Activated naive CD8-positive, alpha-beta T cell treated with anti-CD3 and anti-CD28 coated beads, Interleukin-2, amount 10 ng/mL, durations not matched to agents 7 days and 5 days (primary cell): ENCODE data around the gene FAM228B. TPM values are rescaled to one million over a fixed set of nuclear protein-coding genes. Genes with fewer than 3 reads are reported as not detected.
"Not testable (repeated sequence)": the region's sequence is repeated elsewhere in the genome, so short reads cannot be mapped to it uniquely, and the experiment has no call there.

Experiments
- ATAC-seq: fragments of 150-1000 bp; cut with Tn5 transposase; one replicate; pipeline ENCODE4 v1.10.0; 2021; ENCODE audit warnings: low read depth, moderate library complexity
- POLR2A ChIA-PET: fragments of 350-600 bp; sonication (Branson Sonifier 250); formaldehyde crosslinking; loops from one replicate; lab custom pipeline; 2021; ENCODE audit warnings: antibody characterized with exemption; lab: Charles Lee
- DNase-seq: peaks from one replicate; pipeline ENCODE4 v3.0.0; 2021
- H3K27ac Mint-ChIP-seq: one replicate; pipeline ENCODE4 v1.8.0; 2022; ENCODE audit warnings: mild to moderate bottlenecking, mixed read lengths
- H3K27me3 Mint-ChIP-seq: one replicate; pipeline ENCODE4 v1.8.0; 2022; ENCODE audit warnings: mild to moderate bottlenecking, moderate library complexity, mixed read lengths
- H3K36me3 Mint-ChIP-seq: one replicate; pipeline ENCODE4 v1.8.0; 2021; ENCODE audit warnings: mild to moderate bottlenecking, mixed read lengths
- H3K4me1 Mint-ChIP-seq: one replicate; pipeline ENCODE4 v1.8.0; 2021; ENCODE audit warnings: mixed read lengths
- H3K4me3 Mint-ChIP-seq: one replicate; pipeline ENCODE4 v1.8.0; 2022; ENCODE audit warnings: mild to moderate bottlenecking, moderate library complexity, mixed read lengths
- H3K9me3 Mint-ChIP-seq: one replicate; pipeline ENCODE4 v1.8.0; 2021; ENCODE audit warnings: mixed read lengths
- total RNA-seq, 2 experiments: library from RNA; stranded (reverse); gene quantifications; one replicate each; pipeline ENCODE4 v1.2.3, GENCODE V29; 2021

Gene FAM228B
- total RNA-seq, 2 experiments from 2014 or later: 13.1 to 14.9 TPM

DNA sequence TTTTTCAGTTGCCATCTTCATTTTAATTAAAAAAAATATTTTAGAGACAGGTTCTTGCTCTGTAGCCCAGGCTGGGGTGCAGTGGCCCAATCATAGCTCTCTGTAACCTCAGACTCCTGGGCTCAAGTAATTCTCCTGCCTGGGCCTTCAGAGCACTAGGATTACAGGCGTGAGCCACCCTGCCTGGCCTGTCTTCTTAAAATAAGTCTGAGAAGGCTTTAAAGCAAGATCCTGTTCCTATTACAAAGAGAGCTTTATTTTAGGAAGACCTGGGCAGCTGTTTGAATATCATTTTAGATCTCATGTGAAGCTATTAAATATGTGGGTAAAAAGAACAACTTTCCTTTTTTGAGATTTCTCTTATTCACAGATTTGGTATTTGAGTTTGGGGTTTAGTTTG, 53.1 kb downstream of the FAM228B start:
- no peak for ATAC-seq

DNA sequence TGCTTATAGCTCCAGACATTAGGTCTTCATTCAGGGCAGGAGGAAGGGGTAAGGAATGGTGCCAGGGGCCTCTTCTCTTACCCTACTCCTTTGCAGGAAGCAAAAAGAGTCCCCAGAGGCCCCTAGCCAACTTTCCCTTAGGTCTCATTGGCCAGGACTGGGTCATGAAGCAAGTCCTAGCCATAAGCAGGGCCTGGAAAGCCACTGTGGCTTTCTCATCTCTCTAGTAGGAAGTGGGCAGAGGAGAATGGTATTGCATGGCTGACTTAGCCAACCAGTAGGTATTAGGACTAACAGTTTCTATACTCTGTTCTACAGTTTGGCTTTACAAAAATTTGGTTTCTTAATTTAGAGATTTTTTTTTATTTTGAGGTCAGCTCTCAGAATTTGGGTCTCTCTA, 56.4 kb downstream of the FAM228B start:
- Mint-ChIP-seq H3K4me3 (no peak overlapping the region), H3K36me3 (no peaks in the 10 kb centered on the region), H3K4me1 (peaks cover 7% of the 10 kb centered on the region), H3K27ac (no peak overlapping the region), H3K9me3 (no peaks in the 10 kb centered on the region), H3K27me3 (peaks cover 15% of the 10 kb centered on the region)
- no peak for DNase-seq
- ATAC-seq: no peak
- POLR2A ChIA-PET: no interaction called here

More for the DNA sequence above, 53.1 kb downstream of the FAM228B start:
- peaks cover 2% of the 10 kb centered on the region for H3K36me3 Mint-ChIP-seq
- peaks cover 3% of the 10 kb centered on the region for H3K9me3 Mint-ChIP-seq
- H3K4me1 Mint-ChIP-seq: peaks cover 7% of the 10 kb centered on the region
- H3K27ac Mint-ChIP-seq: no peak overlapping the region
- DNase-seq: no peak
- POLR2A ChIA-PET: no interaction called here
- H3K27me3 Mint-ChIP-seq: peaks cover 34% of the 10 kb centered on the region
- H3K4me3 Mint-ChIP-seq: no peak overlapping the region

DNA sequence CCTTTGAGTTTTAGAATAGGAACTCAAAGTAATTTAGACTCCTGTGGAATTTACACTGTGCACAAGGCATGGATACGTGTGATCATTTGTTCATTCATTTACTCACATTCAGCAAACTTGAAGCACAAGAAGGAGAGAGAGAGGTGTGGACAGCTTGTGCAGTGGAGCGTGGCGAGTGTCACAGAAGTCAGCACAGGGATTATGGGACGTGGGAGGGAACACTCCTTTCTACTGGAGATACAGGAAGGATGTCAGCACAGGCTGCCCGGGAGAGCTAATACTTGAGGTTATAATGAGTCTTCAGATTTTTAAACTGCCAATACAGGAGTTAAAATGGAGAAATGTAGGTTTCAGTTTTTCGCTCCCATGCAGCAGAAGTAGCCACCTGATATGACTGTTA, 58.6 kb downstream of the FAM228B start:
- Mint-ChIP-seq H3K36me3 (no peaks in the 10 kb centered on the region), H3K27ac (no peak overlapping the region), H3K4me1 (peaks cover 3% of the 10 kb centered on the region), H3K9me3 (no peaks in the 10 kb centered on the region), H3K4me3 (no peak overlapping the region), H3K27me3 (peaks cover 7% of the 10 kb centered on the region)
- no peak for ATAC-seq
- POLR2A ChIA-PET: no interaction called here
- no peak for DNase-seq

DNA sequence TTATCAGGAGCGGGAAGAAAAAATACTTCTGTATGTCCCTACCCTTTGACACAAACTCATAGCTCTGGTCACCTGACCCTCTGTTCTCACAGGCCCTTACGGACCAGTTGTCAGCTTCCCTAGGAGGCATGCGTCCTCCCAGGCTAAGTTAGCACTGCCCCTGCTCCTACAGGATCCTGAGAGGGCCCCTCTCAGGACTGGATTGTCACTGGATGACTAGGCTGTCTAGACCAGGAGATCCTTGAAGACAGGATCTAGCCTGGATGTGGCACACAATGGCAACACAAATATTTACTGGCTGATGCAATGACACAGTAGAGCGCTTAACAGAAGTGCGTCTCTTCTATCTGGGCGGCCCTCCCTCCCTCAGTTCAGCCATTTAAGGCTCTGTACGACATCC, 59.2 kb downstream of the FAM228B start:
- POLR2A ChIA-PET: no interaction called here
- H3K4me1 Mint-ChIP-seq: no peaks in the 10 kb centered on the region
- no peak overlapping the region for H3K4me3 Mint-ChIP-seq
- no peak overlapping the region for H3K27ac Mint-ChIP-seq
- H3K9me3 Mint-ChIP-seq: no peaks in the 10 kb centered on the region
- H3K27me3 Mint-ChIP-seq: peaks cover 2% of the 10 kb centered on the region
- no peak for ATAC-seq
- no peak for DNase-seq
- no peaks in the 10 kb centered on the region for H3K36me3 Mint-ChIP-seq

DNA sequence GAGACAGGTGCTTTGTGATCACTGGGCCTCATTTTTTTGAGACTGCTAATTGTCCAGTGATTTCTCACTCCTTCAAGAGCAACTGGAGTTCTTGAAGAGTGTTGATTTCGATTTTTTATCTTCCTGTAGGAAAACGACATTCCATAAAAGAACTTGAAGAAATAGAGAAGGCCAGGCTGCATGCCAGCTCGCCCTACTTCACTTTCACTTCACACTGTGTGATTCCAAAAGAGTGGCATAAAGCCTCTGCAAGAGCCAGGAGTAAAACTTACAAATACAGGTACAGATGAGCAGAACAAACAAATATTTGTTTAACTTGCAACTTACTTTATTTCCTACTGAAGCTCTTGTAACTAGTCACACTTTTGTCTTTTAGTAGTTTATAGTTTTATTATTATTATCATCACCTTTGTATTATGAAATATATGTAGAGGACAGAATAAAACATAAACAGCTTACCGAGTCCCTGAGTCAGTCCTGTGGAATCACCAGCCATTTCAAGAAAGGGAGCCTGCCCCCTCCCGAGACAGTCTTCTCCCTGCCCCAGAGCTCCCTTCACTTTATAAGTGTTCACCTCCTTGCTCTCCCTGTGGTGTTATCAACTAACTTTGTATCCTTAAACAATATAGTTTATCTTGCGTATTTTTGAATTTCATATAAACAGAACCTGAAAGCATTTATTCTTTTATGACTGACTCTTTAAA, 60.2 kb downstream of the FAM228B start:
- POLR2A ChIA-PET: no interaction called here
- H3K4me1 Mint-ChIP-seq: no peaks in the 10 kb centered on the region
- H3K27ac Mint-ChIP-seq: no peak overlapping the region
- H3K36me3 Mint-ChIP-seq: no peaks in the 10 kb centered on the region
- no peak for ATAC-seq
- no peak overlapping the region for H3K4me3 Mint-ChIP-seq
- peaks cover 5% of the 10 kb centered on the region for H3K27me3 Mint-ChIP-seq
- no peak for DNase-seq
- H3K9me3 Mint-ChIP-seq: no peaks in the 10 kb centered on the region

DNA sequence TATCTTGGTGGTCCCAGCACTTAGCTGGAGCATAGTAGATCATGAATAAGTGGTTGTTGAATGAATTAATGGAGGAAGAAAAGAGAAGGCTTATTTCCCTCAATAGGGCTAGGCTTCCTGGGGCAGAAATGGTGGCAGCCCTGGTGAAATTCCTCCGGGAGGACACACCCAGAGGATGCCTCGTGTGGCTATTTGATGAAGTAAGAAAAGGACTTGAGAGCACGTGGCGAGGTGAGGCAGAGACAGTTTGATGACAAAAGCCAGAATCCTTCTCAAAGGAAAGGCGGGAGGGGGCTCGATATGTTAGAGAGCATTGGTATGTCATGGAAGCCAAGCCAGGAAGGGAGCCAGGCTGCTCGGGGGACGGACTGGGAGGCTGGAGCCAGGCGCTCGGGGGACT, 66.3 kb downstream of the FAM228B start:
- Mint-ChIP-seq H3K4me3 (no peak overlapping the region), H3K27ac (no peak overlapping the region), H3K9me3 (peaks cover 3% of the 10 kb centered on the region), H3K36me3 (no peaks in the 10 kb centered on the region), H3K27me3 (peaks cover 5% of the 10 kb centered on the region), H3K4me1 (no peaks in the 10 kb centered on the region)
- no peak for DNase-seq
- POLR2A ChIA-PET: no interaction called here
- no peak for ATAC-seq

DNA sequence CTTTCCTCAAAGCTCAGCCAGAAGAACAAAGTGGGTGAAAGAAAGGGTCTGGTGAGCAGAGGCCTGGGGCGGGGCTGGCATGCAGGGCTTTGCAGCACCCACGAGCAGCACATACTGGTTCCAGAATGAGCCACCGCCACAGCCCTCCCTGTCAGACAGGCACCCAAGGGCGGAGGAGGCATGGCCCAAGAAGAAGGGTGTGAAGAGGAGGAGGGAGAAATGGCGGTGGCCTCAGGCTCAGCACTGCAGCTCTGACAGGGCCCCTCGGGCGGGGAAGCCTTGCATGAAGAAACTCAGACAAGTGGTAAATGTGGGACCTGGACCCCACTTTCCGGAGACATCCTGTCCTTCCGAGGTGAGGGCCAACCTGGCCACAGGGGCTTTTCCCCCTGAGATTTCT, 67.2 kb downstream of the FAM228B start:
- Mint-ChIP-seq H3K4me1 (no peaks in the 10 kb centered on the region), H3K36me3 (no peaks in the 10 kb centered on the region), H3K9me3 (peaks cover 3% of the 10 kb centered on the region), H3K27me3 (peaks cover 5% of the 10 kb centered on the region), H3K4me3 (no peak overlapping the region), H3K27ac (no peak overlapping the region)
- DNase-seq (no peak), ATAC-seq (no peak)
- POLR2A ChIA-PET: no interaction called here

DNA sequence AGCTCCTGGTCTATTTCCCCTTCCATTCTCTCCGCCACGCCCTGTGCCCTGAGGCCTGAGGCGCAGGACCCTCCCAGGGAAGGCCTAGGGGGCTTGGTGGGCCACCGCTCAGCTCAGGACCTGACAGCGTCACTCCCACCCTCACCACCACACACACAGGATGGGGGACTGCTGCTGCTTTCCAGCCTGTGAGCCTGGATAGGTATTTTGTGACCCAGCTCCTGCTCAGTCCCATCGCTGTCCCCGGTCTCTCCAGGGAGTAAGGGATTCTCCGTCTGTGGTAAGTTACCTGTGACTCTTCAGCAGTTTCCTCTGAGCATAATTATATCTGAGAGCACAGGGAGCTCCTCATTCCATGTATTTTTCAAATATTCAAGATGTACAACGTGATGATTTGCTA, 67.9 kb downstream of the FAM228B start:
- Mint-ChIP-seq H3K4me1 (no peaks in the 10 kb centered on the region), H3K27ac (no peak overlapping the region), H3K9me3 (peaks cover 3% of the 10 kb centered on the region), H3K4me3 (no peak overlapping the region), H3K36me3 (no peaks in the 10 kb centered on the region), H3K27me3 (peaks cover 5% of the 10 kb centered on the region)
- DNase-seq: no peak
- no peak for ATAC-seq
- POLR2A ChIA-PET: no interaction called here

DNA sequence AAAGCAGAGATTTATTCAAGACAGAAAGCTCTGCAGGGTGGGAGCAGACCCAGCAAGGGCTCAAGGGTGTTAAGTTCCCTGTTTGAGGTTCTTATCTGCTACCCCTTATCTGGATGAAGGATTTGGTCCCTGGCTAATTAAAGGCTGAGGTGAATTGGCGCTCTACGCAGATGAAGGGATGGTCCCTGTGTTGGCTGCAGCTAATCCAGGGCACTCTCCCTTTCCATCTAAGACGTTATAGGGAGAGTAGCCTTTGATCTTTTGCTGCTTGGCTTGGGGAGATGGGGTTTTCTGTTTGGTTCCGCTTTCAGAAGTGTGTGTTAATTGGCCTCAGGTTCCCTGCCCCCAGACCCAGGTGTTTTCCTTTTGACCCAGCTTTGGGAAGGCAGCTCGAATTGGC, 68.6 kb downstream of the FAM228B start:
- no peaks in the 10 kb centered on the region for H3K4me1 Mint-ChIP-seq
- peaks cover 5% of the 10 kb centered on the region for H3K9me3 Mint-ChIP-seq
- H3K36me3 Mint-ChIP-seq: no peaks in the 10 kb centered on the region
- H3K27me3 Mint-ChIP-seq: peaks cover 6% of the 10 kb centered on the region
- POLR2A ChIA-PET: no interaction called here
- no peak overlapping the region for H3K4me3 Mint-ChIP-seq
- ATAC-seq (no peak), DNase-seq (no peak)
- H3K27ac Mint-ChIP-seq: no peak overlapping the region

DNA sequence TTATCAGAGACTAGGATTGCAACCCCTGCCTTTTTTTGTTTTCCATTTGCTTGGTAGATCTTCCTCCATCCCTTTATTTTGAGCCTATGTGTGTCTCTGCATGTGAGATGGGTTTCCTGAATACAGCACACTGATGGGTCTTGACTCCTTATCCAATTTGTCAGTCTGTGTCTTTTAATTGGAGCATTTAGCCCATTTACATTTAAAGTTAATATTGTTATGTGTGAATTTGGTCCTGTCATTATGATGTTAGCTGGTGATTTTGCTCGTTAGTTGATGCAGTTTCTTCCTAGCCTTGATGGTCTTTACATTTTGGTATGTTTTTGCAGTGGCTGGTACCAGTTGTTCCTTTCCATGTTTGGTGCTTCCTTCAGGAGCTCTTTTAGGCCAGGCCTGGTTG, 73.9 kb downstream of the FAM228B start:
- H3K4me3 Mint-ChIP-seq, DNase-seq, POLR2A ChIA-PET, ATAC-seq, H3K27me3 Mint-ChIP-seq, H3K4me1 Mint-ChIP-seq, H3K27ac Mint-ChIP-seq, H3K9me3 Mint-ChIP-seq, H3K36me3 Mint-ChIP-seq: not testable (repeated sequence)

DNA sequence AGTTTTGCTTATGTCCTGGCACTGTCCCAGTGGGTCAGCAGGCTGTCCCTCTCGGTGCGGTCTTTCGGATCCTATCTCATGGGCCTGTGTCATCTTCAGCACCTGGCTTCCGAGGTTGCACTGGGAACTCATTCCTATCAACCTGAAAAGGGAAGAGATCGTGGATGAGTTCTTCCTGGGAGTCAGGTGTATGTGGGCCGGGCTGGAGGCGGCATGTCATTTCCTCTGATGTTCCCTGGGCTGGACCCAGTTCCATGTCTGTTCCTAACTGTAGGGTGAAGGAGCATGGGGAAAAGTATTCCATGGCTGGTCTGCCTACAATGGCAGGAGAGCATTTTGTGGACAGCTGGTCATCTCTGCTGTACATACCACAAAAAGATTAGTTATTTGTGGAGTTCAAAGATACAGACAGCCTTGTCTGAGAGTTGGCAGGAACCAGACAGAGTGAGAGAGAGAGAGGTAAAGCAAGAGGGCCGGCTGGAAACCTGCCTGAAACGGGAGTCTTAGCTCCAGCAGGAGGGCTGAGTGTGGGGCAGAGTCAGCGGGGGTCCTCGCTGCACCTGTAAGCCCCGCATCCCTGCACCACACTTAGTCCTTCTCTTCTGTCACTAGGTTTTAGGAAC, 76.8 kb downstream of the FAM228B start:
- Mint-ChIP-seq H3K4me3 (no peak overlapping the region), H3K27me3 (peaks cover 4% of the 10 kb centered on the region), H3K27ac (no peak overlapping the region), H3K9me3 (peaks cover 3% of the 10 kb centered on the region), H3K4me1 (no peaks in the 10 kb centered on the region), H3K36me3 (peaks cover 7% of the 10 kb centered on the region)
- POLR2A ChIA-PET: no interaction called here
- DNase-seq (no peak), ATAC-seq (no peak)

DNA sequence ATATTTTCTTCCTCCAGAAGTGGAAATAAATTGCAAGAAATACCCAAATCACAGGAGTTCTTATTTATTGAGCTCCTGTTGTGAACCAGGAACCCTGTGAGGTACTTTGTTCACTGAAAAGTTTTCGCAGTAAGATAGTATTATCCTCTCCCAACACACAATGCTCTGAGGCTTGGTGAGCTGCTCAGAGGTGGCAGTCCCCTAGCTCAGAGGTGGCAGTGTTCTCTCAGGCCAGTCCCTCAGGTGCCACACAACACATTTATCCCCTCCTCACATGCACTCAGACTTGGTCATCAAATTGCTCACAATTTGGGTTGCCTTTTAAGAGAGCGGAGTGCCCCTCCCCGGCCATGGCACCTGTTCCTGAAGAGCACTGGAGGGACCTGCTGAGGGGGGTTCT, 77.5 kb downstream of the FAM228B start:
- H3K4me1 Mint-ChIP-seq: no peaks in the 10 kb centered on the region
- peaks cover 10% of the 10 kb centered on the region for H3K36me3 Mint-ChIP-seq

DNA sequence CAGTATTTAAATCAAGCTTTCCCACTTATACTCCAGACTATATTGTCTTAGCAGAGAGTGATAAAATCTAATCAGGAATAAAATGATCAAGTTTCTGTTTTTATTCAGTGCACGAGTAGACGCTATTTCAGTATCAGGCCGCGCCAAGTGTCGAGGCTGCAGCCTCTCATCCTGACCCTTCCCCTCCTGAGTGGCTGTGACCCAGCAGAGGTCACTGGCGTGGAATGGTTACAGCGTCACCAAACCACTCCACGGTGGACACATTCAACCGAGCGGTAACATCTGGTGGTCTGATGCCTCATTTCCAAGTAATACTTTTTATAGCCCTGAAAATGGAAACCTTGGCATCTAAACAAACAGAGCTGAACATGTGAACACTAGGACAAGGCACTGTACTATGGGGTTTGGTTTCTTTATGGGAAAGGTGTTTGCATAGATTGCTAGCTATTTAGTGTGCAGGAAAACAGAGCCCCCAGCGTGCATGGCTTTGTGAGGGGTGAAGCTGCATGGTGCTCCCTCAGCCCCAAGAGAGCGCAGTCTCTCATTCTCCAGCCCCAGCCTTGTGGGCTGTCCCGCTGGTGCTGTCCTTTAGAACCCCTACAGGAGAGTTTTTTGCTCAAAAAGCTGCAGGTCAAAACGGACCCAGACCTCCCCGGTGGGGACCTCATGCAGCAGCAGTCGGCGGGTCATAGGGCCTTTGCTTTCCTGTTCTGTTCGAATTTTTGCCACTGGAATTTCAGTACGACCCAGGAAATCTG, 79.9 kb downstream of the FAM228B start:
- DNase-seq: no peak
- Mint-ChIP-seq H3K27me3 (no peaks in the 10 kb centered on the region), H3K27ac (no peak overlapping the region), H3K36me3 (peaks cover 10% of the 10 kb centered on the region), H3K9me3 (no peaks in the 10 kb centered on the region), H3K4me1 (no peaks in the 10 kb centered on the region), H3K4me3 (no peak overlapping the region)
- ATAC-seq: no peak
- POLR2A ChIA-PET: no interaction called here

More for the DNA sequence above, 77.5 kb downstream of the FAM228B start:
- Mint-ChIP-seq H3K27me3 (peaks cover 4% of the 10 kb centered on the region), H3K4me3 (no peak overlapping the region), H3K9me3 (peaks cover 3% of the 10 kb centered on the region), H3K27ac (no peak overlapping the region)
- DNase-seq (no peak), ATAC-seq (no peak)
- POLR2A ChIA-PET: no interaction called here

DNA sequence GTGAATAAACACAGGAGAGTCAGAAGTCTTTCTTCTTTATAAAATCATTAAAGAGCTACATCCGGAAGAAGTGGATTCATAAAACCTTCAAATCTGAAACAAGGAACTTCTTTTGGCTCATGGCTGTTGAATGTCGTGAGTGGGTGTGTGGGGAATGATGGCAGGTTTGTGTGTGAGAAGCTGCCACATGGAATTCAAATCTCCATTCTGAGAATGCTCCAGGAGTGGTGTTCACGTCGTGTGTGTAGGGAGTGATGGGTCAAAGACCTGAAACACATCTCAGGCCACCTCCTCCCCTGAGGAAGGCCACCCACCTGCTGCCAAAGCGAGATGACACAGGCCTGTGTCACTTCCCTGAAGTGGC, 80.5 kb downstream of the FAM228B start:
- POLR2A ChIA-PET: no interaction called here
- DNase-seq (no peak), ATAC-seq (no peak)
- no peak overlapping the region for H3K27ac Mint-ChIP-seq
- H3K9me3 Mint-ChIP-seq: no peaks in the 10 kb centered on the region
- no peaks in the 10 kb centered on the region for H3K27me3 Mint-ChIP-seq
- no peak overlapping the region for H3K4me3 Mint-ChIP-seq
- peaks cover 10% of the 10 kb centered on the region for H3K36me3 Mint-ChIP-seq
- H3K4me1 Mint-ChIP-seq: no peaks in the 10 kb centered on the region
